GM12801 (cell line): ENCODE measurements around the gene LDLRAD4.

ENCODE experiments used
- CTCF ChIP-seq: IDR thresholded peaks from one replicate; pipeline ENCODE4 v1.5.1; 2011; ENCODE audit warnings: control low read depth; ENCODE audit not compliant: insufficient read length; ENCODE audit errors: extremely low read depth

LDLRAD4 gene

GRCh38 chr18:13229001-13229671, 10.6 kb downstream of the LDLRAD4 start:
- no peak for TF ChIP-seq CTCF

GRCh38 chr18:13231151-13231550, 12.6 kb downstream of the LDLRAD4 start:
- no peak for TF ChIP-seq CTCF

GRCh38 chr18:13232086-13232917, 13.7 kb downstream of the LDLRAD4 start:
- no peak for TF ChIP-seq CTCF

- no peak for TF ChIP-seq CTCF
Observed at GRCh38 chr18:13232971-13233786, 14.6 kb downstream of the LDLRAD4 start.

GRCh38 chr18:13233787-13234783, 15.5 kb downstream of the LDLRAD4 start:
- no peak for TF ChIP-seq CTCF

GRCh38 chr18:13235421-13235831, 16.9 kb downstream of the LDLRAD4 start:
- TF ChIP-seq CTCF, result no peak
